Jurkat, Clone E6-1 (cell line): Measurements from ENCODE around the gene BNC1. TPM values are rescaled to one million over a fixed set of nuclear protein-coding genes. Genes with fewer than 3 reads are reported as not detected.

Experiments used
- DNase-seq: peaks from one replicate; pipeline ENCODE4 v3.0.0-alpha.2; 2011; ENCODE audit warnings: low read depth, low spot score
- H3K4me3 ChIP-seq: 2 replicates; pipeline ENCODE4 v1.5.1; 2011; ENCODE audit warnings: mild to moderate bottlenecking, low read length, control low read depth, moderate library complexity
- polyA plus RNA-seq: library from polyadenylated mRNA; unstranded; fragments of >200 nt; gene quantifications from one replicate; pipeline ENCODE4 v1.2.1, GENCODE V29; 2012; ENCODE audit warnings: missing spikeins; ENCODE audit not compliant: insufficient read length, insufficient read depth

Gene BNC1, protein sequence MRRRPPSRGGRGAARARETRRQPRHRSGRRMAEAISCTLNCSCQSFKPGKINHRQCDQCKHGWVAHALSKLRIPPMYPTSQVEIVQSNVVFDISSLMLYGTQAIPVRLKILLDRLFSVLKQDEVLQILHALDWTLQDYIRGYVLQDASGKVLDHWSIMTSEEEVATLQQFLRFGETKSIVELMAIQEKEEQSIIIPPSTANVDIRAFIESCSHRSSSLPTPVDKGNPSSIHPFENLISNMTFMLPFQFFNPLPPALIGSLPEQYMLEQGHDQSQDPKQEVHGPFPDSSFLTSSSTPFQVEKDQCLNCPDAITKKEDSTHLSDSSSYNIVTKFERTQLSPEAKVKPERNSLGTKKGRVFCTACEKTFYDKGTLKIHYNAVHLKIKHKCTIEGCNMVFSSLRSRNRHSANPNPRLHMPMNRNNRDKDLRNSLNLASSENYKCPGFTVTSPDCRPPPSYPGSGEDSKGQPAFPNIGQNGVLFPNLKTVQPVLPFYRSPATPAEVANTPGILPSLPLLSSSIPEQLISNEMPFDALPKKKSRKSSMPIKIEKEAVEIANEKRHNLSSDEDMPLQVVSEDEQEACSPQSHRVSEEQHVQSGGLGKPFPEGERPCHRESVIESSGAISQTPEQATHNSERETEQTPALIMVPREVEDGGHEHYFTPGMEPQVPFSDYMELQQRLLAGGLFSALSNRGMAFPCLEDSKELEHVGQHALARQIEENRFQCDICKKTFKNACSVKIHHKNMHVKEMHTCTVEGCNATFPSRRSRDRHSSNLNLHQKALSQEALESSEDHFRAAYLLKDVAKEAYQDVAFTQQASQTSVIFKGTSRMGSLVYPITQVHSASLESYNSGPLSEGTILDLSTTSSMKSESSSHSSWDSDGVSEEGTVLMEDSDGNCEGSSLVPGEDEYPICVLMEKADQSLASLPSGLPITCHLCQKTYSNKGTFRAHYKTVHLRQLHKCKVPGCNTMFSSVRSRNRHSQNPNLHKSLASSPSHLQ
- not detected for polyA plus RNA-seq

DNA sequence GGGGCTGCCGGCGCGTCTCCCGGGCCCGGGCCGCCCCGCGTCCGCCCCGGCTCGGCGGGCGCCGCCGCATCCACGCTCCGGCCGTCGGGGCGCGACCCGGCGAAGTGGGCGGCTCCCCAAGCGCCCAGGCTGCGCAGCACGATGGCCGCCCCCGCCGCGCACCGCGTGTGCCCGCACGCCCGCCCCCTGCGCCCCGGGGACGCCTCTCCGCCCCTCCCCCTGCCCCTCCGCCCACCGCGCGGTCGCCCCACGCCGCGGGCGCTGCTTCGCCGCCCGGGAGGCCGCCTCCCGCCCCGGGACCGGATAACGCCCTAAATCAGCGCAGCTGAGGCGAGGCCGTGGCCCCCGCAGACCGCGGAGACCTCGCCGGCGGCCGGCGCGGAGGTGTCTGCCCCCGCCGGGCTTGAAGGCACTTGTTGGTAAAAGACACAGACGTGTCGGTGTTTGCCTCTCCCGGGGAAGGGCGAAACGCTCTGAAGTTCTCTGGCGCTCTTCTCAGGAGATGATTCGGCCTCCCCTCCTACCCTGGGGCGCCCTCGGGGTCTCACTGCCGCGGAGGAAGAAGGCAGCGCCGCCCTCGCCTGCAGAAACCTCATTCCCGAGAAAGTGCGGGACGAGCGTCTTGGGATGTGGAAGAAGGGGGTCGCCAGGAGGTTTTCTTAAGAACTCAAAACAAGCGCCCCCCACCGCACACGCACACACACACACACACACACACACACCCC, at the start of gene BNC1:
Gene BNC1, minus strand, starts transcription at position 106 of the 725 bp plus-strand sequence. Its CDS starts 36 bp downstream, at position 70.
- no peak within 1 kb of the TSS for H3K4me3 ChIP-seq

DNA sequence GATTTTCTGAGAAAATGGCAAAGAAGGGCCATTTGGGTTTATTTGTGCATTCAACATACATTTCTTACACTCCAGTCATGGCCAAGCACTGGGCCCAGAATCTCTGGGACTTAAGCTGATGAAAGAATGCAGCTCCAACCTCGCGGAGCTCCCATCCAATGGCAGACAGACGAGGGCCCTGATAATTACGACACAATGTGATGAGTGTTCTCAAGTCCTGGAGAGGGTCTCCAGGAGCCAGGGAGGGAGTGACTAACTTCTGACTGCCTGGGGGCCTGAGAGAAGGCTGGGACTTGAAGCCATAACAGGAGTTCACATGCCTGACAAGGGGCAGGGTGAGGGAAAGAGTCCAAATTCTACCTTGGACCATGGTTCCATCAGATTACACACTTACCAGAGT, 42.6 kb upstream of the BNC1 start:
- no peak for DNase-seq
- H3K4me3 ChIP-seq, result no peak overlapping the region

More for the DNA sequence above, at the start of gene BNC1:
- no peak for DNase-seq

DNA sequence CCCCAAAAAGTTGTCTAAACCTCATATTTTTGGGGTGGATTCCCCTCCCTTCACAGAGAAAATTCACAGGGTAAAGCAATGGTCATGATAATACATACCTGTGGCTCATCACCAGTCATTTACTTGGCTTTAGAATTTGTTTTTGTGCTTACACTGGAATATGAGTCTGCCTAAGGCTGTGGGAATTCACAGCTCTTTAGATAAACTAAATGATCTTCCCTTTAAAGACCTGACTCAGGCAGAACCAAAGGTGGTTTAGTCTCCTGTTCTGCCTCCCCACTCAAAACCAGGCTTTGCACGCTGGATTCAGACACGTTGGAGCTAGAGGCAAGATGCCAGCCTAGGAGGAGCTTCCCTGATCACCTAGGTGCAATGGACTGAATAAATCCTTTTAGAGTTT, 40.3 kb upstream of the BNC1 start:
- DNase-seq, result no peak
- H3K4me3 ChIP-seq, result no peak overlapping the region

DNA sequence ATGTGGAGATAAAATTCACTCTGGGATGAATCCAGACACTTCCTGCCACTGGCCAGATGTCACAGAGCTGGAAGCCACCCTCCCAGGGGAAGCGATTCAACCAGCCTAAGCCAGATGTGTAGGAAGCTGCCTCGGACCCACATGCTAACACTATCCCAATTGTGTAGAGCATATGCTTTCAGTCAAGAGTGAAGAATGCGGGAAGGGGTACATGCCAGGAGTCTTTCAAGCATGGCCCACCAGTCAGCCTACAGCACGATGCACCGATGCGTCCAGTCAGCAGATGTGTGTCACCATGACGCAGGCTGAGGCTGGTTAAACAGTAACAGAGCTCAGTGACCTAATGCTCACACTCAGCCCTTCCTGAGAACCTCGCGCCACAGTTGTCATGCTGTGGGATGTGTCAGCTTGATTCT, 38.8 kb upstream of the BNC1 start:
- DNase-seq, result no peak
- no peak overlapping the region for H3K4me3 ChIP-seq

DNA sequence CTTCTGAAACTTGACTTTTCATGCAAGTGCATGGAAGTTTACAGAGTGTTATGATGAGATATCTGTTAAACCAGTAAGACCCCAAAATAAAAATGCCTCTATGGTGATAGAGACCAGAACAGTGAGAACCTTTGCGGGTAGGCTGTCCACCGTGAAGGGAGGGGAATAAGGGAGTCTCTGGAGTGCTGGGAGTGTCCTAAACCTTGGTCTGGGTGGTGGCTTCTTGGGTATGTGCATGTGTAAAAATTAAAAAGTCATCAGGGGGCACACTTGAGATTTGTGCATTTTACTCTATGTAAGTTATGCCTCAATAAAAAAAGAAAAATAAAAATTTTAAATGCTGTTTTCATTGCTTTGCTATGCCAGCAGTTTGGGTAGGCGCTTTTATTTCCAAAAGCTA, 38.2 kb upstream of the BNC1 start:
- DNase-seq, result no peak

DNA sequence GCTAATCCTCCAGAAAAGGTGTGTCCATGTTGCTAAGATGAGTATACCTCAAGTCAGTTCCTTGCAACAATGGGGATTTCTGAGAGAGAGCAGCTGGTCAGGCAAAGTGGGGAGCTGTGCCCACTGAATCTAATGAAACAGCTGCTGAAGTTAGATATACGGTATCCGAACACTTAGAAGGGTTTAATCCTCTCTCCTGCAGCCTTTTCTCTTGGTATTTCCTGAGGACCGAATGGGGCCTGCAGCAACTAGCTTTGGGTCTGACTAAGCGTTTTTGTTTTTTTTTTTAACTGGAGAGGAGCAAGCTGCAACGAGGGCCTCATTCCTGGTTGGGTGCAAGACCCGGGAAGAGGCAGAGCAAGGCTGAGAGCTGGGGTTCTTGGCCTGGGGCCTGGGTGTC, 37.6 kb upstream of the BNC1 start:
- no peak overlapping the region for H3K4me3 ChIP-seq
- no peak for DNase-seq

More for the DNA sequence above, 38.2 kb upstream of the BNC1 start:
- no peak overlapping the region for H3K4me3 ChIP-seq

DNA sequence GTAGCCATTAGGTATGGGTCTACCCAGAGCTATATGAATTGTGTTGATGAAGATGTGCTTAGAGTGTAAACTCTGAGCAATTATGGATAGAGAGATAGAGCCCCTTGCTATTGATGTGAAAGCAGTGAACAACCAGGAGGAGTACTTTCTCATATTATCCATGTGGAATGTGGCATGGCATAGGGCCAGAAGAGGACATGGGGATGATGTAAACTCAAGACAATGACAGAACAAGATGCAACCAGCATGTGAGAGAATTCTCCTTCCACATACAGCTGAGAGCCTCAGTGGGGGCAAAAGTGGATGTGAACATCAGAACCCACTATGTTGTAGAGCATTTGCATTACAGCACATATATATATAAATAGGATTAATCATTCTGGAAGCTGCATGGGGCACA, 36.4 kb upstream of the BNC1 start:
- no peak for DNase-seq
- no peak overlapping the region for H3K4me3 ChIP-seq

DNA sequence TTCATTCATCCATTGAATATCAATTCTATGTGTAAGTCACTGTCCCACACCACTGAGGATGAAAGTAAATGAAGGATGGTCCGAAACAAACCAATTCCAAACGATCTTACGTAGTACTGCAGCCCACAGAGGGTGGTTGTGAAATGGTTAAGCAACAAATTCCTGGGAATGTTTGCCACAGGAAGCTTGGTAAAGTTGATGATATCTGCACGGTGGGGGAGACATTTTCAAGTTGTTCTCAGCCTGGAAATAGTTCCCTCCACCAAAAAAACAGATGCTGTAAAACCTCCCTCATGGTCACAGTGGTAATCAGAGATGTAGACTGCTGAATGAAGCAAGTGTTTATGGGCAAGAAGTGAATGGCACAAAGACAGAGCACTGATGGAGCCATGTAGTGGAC, 35.9 kb upstream of the BNC1 start:
- DNase-seq, result no peak
- no peak overlapping the region for H3K4me3 ChIP-seq

DNA sequence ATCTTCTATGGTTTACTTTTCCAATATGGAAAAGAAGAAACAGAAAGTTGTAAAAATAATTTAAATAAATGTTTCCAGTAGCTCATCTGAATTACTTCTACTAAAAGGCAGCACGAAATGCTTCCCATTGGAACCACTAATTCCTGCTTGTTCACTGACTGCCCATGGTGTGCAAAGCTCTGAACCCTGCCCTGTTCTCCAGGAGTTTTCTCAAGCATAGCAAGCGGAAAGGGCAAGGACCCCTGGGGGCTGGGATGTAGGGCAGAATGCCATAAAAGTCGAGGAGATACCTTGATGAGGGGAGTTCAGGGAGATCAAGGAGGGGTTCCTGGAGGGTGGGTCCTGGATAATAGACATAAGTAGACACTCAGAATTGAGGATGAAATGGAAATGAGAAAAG, 35.3 kb upstream of the BNC1 start:
- no peak for DNase-seq
- no peak overlapping the region for H3K4me3 ChIP-seq

DNA sequence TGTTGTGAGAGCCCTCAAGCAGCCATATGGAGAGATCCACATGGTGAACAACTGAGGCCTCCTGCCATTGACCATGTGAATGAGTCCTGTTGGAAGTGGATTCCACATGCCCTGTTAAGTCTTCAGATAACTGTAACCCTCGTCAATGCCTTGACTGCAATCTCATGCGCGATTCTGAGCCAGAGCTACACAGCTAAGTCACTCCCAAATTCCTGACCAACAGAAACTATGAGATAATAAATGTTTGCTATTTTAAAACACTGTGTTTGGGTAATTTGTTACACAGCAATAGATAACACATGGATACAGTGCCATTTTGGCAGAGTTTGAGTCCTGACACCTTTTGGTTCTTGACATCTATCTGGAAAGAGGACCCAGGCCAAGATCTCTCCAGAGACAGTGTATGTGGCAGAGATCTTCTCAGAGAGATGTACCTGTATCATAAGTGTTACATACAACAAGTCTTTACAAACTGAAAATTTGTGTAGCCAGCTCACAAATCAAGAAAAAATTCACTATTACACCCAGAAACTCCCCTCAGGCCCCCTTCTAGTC, 34.5 kb upstream of the BNC1 start:
- H3K4me3 ChIP-seq, result no peak overlapping the region
- no peak for DNase-seq

DNA sequence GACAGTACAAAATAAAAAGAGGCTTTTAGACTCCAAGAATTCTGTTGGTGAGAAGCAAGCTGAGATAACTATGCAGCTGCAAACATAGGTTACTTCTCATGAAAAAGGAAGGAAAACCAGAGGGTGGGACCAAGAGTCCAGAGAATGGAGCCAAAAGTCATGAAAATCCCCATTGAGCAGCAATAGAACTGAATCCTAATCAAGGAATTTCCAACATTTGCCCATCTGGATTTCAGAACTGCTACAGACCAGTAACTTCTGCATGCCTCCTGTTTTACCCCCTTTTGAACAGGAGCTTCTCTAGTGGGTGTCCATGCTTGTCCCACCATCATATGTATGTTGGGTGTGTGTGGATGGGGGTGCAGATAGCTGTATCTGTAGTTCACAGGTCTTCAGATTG, 33.6 kb upstream of the BNC1 start:
- H3K4me3 ChIP-seq, result no peak overlapping the region
- no peak for DNase-seq

DNA sequence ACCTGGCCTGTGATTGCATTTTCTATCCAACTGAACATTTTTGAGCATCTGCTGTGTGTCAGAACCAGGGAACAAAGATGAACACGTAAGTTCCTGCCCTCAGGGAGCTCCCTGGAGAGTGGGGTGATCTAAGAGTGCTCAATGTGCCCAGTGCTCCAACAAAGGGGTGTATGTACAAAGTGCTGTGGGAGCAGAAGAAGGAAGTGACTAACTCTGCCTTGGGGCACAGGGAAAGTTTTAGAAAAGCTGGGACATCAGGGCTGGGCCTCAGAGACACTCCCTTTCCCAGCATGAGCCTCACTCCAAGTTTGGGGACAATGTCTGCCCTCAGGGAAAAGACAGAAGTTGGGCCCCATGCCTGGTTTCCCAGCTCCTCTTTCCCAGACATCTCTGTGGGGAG, 27.6 kb upstream of the BNC1 start:
- no peak overlapping the region for H3K4me3 ChIP-seq
- no peak for DNase-seq

DNA sequence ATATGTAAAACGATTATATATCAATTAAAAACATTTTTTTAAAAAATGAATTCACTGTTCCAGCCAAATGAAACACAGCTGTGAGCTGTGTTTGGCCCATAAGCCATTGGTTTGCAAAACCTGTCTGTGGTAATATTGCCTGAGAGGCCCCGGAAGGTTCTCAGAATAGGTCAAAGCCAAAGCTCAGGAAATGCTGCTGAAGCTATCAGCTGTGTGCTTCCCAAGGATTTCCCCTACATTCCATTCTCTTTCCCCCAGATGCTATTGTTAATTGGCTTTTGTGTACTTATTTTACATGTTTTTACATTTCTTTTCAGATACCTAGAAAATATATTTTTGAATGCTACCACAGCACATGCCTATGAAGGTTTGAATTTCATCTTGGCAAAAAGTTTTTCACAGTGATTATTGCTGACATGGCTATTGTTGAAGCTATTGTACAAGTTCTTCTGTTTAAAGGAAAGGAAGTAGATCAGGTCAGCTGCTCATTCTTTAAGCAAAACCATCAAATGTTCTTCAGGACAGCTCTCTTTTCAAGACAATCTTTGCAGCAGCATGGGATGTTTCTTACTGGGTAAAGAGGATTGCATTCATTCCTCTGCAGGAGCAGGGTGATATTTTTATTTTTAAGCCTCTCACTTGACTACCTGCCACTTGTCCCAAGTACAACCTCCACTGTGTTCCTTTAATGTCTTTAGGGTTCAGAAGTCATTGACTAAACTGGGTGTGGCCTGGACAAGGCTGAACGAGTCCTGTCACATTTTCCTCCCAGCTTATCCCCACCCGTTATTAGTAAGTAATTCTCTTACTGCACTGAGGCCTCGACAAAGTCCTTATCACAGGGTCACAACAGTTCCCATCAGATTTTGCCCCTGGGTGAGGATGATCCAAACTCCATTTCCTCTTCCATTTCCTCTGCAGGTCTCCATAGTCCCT, 26.3 kb upstream of the BNC1 start:
- no peak for DNase-seq
- H3K4me3 ChIP-seq, result no peak overlapping the region

DNA sequence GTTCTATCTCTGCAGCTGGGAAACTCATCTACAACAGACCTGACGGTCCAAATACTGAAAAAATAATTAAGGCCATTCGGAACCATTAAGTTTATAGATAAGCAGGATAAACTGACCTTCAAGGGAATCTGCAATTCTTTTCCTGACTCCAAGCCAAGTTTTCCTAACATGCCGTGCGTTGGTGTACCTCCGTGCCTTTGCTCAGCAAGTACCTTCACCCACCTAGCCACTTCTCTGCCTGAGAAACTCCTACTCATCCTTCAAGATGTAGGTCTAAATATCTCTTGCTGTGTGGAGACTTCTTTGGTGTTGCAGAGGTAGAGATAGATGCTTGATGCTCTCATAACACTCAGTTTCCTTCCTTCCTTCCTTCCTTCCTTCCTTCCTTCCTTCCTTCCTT, 24.2 kb upstream of the BNC1 start:
- no peak for DNase-seq

DNA sequence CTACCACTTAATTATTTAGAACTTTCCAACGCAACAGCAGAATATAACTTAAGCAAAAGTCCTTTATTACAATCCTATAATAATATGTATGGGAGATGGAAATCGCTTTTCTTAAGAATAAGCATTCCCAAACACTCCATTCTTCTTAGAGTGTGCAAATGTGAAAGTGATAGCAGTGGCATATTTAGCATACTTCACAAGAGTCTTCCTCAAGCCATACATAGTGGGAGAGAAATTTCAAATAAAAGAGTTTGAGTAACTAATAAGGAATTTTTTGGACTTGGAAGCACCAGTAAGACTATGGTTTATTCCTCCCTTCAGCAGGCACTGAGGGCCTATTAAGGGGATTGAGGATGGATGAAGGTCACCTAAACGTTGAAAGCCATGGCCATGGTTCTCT, 22.1 kb upstream of the BNC1 start:
- no peak for DNase-seq
- no peak overlapping the region for H3K4me3 ChIP-seq

More for the DNA sequence above, 24.2 kb upstream of the BNC1 start:
- H3K4me3 ChIP-seq, result no peak overlapping the region

DNA sequence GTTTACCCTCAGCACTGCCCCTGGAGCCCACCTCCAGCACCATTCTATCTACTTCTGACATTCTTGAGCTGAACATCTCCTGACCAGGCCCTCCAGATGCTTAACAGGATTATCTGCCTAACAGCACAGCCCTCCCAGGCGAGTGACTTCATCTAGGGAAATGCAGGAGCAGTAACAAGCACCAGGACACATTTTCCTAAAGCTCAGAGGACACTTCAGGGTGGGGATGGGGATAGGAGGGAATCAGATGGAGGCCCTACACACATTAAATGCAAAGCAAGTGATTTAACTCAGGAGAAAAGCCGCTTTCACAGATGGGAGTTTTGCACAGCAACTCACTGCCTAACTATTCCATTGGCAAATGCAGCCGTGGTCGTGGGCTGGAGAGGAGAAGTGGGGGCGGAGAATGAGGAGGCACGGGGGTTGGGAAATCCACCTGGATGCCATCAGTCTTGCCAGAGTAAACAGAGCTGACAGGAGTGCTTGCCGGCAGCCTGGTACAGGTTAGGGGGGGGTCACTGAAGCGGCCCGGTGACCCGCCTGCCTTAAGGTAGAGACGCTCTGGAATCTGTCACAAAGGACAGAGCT, 21.3 kb upstream of the BNC1 start:
- no peak overlapping the region for H3K4me3 ChIP-seq

DNA sequence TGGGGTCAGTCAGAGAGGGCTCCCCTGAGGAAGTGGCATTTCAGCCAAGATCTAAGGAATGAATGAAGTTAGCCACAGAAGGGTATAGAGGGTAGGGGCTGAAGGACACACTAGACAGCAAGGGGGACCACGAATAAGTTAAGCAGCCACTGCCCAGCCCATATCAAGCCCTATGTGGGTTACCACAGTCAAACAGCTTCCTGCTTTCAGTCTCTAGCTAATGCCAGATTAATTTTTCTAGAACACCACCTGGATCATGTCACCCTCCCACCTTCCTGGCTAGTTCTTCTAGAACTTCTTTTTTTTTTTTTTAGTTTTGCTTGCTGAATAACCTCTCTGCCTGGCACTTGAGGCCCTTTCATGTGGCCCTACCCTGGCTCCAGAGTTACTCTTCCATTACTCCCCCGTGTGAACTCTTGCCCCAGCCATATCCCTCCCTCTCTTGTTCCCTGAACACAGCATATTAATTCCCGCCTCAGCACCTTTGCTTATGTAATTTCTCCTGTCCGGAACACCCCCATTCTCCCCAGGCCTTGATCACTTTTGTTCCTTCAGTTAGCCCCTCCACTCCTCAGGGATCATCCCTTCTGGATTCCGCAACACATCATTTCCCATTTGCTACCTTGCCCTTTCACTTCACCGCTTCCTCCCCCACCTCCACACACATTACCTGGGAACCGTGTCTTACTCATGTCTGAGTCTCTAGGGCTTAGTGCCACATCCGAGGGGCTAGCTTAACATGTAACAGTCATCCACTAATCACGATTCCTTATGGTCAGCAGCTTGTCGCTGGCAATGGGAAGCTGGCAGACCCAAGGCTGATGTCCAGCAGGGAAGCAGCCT, 20.6 kb upstream of the BNC1 start:
- no peak overlapping the region for H3K4me3 ChIP-seq
- DNase-seq, result no peak

More for the DNA sequence above, 21.3 kb upstream of the BNC1 start:
- DNase-seq, result no peak
